ENCODE results near the gene RAB40B.
A peak's percentile ranks its signal among the peaks of the same experiment; 100 is the strongest.
"Not testable (repeated sequence)": the region's sequence is repeated elsewhere in the genome, so short reads cannot be mapped to it uniquely, and the experiment has no call there.

Gene RAB40B

DNA sequence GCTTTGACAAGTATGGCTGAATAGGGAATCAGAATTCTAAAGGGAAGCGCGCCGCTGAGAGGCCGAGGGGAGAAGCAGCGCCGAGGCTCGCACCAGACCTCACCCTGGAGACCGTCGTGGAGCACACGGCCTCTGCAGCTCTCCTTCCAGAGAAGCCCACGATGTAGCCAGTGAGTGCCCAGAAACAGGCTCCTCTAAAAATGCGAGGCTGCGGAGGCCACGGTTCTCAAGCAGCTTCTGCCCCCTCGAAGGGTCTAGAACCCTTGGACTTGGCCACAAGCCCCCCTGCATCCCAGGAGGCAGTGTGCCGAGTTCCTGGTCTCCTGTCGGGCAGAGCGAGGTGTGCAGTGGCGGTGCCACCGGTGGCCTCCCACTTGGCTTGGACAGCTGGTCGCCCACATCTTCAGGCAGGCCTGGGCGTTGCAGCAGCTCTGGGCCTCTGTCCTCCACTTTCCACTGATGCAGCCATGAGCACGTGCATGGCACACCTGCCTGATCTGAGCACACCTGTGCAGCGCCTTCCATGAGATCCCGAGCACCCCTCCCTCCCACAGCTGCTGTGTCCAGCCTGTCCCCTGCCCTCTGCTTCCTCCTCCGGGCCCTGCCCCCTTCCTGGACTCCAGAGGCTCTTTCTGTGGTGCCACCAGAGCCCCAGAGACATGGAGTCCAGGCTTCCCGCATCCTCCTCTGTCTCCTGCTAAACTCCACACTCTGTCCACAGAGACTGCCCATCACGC is 31.4 kb downstream of the RAB40B start:
- no peak for DNase-seq

DNA sequence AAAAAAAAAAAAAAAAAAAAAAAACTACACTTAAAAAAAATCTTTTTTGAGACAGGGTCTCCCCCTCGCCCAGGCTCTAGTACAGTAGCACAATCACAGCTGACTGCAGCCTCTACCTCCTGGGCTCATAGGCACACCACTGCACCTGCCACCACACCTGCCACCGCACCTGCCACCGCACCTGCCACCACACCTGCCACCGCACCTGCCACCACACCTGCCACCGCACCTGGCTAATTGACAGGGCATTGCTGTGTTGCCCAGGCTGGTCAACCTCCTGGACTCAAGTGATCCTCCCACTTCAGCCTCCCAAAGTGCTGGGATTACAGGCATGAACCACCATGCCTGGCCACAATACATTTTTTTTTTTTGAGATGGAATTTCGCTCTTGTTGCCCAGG is 32.6 kb downstream of the RAB40B start:
- DNase-seq, result peak; percentile 27

DNA sequence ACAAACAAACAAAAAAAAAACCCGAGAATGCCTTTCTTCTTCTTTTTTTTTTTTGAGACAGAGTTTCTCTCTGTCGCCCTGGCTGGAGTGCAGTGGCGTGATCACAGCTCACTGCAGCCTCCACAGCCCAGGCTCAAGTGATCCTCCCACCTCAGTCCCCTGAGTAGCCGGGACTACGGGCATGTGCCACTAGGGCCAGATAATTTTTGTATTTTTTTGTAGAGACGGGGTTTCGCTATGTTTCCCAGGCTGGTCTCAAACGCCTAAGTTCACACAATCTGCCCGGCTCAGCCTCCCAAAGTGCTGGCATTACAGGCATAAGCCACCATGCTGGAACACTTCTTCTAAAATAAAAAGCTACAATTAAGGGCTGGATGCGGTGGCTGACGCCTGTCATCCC is 33.3 kb downstream of the RAB40B start:
- DNase-seq, result no peak

DNA sequence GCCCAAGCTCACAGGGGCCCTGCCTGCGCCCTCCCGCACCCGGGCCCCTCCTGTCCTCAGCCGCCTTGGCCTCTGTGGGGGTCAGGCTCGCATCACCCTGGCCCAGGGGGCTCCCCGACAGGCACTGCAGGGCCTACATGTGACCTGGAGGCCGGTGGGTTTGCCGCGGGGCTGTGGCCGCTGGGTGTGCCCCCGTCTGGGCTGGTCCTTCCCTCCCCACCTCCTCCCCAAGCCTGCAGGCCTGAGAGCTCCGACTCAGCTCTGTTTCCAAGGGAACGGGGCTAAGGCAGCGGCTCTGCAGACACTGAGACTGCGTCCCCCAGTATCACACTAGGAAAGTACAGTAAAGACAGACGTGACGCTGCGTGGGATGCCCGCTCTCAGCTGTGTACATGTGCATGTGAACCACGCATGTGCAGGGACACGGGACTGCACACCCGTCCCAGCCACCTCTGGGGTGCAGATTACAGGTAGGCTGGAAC is 33.8 kb downstream of the RAB40B start:
- no peak for DNase-seq

DNA sequence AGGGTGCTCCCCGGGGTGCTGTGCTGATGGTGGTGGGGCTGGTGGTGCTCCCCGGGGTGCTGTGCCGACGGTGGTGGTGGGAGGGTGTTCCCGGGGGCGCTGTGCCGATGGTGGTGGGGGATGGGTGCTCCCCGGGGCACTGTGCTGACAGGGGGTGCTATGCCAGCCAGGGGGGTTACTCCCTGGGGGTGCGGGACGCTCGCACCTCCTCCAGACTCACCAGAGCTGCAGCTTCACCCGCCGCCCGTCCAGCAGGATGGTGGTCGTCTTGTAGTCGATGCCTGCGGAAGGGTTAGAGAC is 34.3 kb downstream of the RAB40B start:
- no peak for DNase-seq

DNA sequence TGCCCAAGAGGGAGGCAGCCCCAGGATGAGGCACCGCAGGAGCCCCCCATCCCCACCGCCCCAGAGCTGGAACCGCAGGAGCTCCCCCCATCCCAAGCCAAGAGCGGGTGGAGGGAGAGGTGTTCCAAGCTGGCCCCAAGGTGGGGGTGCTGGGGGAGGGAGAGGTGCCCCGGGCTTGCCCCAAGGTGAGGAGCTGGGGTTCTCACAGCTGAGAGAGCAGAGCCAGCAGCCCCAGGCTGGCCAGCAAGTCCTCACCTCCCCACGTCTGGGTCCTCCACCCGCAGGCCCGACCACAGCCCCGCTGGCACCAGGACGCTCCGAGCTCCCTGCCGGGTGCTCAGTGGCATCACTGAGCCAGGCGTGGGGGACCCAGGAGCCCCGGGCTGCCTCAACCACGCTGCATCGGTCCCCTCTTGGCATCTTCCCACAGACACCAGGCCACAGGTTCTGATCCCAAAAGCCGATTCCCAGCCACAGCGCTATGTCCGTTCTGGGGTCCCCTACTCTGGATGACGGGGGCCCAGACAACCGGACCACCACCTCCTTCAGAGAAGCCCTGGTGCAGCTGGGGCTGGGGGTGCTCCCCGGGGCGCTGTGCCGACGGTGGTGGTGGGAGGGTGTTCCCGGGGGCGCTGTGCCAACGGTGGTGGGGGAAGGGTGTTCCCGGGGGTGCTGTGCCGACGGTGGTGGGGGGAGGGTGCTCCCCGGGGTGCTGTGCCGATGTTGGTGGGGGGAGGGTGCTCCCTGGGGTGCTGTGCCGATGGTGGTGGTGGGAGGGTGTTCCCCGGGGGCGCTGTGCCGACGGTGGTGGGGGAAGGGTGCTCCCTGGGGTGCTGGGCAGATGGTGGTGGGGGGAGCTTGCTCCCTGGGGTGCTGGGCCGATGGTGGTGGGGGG is 34.9 kb downstream of the RAB40B start:
- no peak for DNase-seq

DNA sequence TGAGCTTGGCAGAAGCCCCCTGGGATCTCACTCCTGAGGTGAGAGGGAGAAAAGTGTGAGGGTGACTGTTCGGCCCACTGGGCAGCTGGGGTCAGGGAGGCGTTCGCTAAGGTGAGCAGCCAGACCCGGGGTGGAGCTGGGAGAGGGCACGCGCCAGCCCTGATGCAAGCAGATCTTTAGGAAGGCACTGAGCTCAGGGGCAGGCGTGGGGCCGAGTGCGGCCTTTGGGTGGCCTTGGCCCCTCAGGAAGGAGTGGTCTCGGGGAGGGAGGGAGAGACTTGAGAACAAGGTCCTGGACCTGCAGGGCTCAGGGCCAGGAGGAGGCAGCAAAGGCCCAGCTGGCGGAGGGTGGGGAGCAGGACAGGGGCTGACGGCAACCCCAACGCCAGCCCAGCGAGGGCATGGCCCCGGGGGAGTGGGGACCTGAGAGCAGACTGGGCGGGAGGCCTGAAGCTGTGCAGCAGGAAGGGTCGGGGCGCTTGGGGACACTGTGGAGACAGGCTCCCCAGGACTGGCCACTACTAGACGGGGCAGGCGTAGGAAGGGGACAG is 35.7 kb downstream of the RAB40B start:
- DNase-seq, result no peak

DNA sequence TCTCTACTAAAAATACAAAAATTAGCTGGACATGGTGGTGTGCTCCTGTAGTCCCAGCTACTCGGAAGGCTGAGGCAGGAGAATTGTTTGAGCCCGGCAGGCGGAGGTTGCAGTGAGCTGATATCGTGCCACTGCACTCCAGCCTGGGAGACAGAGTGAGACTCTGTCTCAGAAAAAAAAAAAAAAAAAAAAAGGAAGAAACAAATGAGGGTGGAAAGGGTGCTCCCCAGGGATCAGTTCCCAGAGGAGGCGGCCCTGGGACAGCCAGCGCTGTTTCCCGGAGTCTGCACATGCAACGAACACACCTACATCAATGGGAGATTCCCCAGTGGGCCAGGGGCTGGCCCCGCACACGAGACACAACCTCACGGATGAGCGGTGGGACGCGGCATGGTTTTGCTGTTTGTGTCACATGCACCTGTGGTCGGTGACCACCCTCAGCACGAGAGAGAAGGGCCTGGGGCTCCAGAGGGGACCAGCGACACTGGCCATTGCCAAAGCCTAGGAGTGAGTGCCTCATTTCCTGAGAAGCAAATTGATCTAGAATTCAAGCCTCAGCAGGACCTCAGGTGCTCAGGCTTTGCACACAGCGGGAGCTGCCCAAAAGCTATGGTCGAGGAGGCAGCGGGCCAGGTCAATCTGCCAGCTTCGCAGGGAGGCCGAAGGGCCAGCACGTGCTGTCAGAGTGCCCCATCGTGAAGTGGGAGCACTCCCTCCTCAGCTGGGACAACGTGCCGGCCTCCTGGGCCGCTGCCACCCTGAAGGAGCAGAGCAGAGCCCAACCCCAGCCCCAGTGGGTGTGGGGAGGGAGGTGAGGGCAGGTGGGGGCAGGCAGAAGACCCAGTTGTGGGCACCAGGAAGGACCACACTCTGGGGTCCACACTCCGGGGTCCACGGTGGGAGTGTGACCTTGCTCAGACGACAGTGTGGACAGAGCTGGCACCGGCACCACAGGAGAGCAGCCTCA is 36.5 kb downstream of the RAB40B start:
- DNase-seq, result no peak

DNA sequence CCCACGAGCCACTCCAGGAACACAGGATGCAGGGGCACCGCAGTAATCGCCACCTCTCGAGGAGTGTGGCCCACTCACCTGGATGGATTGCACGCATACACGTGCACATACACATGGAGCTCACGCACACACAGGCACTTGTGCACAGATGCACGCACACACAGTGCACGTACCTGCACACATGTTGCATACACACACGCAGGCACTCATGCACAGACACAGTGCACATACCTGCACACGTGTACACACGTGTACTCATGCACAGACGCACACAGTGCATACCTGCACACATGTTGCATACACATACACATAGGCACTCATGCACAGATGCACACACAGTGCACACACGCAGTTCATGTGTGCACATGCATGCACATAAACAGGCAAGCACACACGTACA is 38.6 kb downstream of the RAB40B start:
- no peak for DNase-seq

DNA sequence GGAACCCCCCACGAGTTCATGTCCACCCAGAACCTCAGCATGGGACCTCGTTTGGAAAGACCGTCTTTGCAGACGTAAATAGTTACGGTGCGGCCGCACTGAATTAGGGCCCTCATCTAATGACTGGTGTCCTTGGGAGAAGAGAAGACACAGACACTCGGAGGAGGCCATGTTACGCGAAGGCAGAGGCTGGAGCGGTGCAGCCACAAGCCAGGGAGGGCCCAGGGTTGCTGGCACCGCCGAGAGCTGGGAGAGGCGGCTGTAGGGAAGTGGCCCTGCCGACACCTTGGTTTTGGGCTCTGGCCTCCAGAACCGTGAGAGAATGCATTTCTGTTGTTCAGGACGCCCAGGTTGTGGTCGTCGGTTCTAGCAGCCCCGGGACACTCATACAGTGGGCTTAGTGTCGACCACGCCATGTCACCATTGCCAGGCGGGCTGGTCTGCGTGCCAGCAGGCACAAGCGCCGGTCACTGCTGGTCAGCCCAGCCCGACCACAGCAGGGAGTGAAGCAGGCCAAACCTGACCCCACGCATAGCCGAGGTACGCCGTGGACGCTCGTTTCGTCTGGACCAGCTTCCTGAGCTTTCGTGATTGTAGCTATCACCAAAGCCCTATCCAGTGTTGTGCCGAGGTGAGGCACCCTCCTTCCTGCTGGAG is 39.6 kb downstream of the RAB40B start:
- DNase-seq, result no peak

DNA sequence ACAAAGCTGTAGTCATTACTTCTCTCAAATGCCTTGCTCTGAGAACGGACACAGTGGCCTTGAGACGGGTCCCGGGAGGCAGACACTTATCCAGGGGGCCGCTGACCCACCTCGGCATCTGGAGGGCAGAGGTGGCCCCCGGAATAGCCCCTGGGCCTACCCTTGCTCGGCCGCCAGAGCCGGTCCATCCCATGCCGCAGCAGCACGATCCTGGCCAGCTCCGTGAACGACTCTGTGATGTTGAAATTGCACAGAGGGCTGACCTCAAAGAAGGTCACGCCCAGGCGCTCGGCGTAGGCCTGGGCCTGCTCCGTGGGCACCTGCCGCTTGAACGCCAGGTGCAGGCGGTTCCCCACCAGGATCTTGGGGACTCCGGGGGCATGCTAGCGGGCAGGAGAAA is 40.2 kb downstream of the RAB40B start:
- no peak for DNase-seq

DNA sequence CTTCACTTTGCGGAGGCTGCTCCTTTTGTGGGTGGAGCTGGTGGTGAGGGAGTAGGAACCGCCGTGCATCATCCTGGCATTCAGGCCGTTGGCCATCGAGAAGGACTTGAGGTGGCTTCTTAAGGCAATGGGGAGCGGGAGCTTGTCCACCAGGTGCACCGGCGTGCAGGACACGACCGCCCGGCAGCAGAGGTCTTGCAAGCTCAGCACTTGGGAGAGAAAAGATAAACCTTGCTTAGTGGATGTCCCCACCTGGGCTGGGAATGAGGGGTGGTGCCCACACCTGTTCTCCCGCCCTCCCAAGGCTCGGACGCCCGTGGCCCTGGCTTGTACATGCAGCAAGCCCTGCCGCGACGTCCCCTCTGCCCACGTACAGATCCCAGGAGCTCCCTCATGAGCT is 40.6 kb downstream of the RAB40B start:
- no peak for DNase-seq

DNA sequence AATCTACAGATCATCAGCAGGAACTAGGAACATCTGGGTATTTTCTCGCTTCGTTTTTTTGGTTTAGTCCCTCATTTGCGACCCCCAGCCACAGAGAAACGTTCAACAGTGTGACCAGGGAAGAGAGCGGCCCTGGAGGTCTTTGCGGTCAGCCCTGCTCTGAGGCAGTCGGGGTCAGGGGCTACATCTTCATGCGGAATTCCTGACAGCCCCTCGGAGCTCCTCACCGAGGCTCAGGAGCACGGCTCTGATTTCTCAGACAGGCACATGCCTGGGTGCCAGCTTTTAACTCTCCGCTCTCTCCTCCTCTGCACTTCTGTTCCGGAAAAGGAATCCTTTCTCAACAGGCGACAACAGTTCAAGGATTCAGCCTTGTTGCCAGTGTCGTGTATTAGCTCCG is 42.2 kb downstream of the RAB40B start:
- no peak for DNase-seq

DNA sequence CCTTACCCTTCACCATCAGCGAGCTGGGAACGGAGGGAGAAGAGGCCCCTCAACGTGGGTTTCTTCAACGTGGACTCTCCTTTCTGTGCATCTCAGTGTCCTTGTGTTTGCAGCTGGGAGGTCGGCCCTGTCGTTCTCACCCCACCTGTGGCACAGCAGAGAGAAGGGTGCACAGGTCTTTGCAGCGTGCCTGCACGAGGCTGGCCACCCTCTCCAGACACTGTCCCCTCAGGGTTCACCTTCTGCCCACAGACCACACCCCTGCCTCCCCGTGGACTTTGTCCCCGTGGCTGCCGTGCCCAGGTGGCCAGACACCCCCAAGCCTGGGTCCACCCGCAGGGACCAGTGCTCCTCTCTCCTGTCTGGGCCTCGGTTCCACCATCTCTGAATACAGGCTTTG is 43.0 kb downstream of the RAB40B start:
- no peak for DNase-seq

DNA sequence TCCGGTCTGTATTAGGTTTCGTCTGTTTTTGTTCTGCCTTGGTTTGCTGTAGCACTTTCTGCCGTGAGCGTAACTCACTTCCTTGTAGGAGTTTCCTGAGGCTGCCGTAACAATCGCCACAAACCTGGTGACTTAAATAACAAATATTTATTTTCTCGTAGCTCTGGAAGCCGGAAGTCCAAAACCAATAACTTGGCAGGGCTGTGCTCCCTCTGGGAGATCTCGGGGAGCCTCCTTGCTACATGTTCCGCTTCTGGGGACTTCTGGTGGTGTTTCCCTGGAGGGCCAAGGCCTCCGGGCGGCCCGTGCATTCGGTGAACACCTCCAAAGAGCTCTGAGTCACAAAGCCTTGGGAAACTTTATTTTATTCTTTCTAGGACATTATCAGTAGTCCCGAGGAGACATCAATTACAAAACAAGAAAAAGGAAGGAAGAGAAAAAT is 43.4 kb downstream of the RAB40B start:
- no peak for DNase-seq

DNA sequence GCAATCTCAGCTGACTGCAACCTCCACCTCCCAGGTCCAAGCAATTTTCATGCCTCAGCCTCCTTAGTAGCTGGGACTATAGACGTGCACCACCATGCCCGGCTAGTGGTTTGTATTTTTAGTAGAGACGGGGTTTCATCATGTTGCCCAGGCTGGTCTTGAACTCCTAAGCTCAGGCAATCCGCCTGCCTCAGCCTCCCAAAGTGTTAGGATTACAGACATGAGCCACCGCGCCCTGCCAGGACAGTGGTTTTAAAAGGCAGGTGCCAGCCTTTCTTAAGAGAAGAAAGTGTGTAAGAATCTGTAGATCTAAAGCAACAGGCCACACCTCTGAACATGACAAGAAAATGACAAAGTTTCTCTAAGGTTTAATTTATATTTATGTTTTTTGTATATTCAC is 43.9 kb downstream of the RAB40B start:
- DNase-seq, result not testable (repeated sequence)

DNA sequence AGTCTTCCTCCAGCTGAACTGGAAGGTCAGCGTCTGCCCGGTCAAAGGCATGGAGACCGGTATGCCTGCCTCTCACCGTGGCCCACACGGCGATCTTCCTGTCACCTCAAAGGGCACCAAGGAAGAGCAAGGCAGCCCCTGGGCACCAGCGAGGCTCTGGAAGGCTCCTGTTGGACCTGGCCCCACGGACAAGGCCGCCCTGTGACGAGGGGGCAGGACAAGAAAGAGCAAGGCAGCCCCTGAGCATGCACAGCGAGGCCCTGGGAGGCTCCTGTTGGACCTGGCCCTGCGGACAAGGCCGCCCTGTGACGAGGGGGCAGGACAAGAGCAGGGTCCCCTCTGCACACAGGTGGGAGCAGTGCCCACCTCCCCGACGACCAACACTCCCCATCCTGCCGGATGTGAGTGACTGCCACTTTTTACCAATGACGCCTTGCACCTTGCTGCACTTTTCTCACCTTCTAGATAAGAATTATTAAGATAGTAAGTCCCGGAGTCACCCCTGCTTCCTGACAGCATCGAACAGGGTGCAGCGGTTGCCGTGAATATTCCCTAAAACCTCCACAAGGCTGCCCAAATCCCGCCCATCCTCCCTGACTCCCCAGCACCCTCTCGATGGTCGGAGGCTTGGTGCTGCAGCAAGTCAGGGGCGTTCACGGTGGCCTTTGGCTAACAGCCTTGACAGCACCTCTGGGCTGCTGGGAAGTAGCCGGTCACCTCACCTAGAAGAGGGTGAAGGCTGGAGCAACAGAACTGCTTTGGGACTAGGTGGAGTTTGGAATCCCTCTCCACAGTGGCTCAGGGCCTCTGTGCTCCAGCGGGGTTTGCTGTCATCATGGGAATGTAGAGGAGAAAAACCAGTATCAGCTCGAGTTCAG is 44.6 kb downstream of the RAB40B start:
- DNase-seq, result no peak

DNA sequence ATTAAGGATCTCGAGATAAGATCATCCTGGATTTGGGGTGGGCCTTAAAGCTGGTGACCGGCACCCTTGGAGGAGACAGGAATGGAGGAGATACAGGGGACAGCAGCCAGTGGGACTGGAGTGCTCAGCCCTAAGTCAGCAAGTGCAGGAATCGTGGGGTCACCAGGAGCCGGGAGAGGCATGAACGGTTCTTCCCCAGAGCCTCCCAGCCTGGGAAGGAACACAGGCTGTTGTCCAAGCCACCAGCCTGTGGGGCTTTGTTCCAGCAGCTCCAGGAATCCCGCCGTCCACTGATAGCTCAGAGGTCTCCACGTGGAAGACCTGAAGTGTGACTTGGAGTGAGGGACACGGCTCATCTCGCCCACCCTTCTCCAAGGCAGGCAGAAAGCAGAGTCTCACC is 47.8 kb downstream of the RAB40B start:
- DNase-seq, result no peak

DNA sequence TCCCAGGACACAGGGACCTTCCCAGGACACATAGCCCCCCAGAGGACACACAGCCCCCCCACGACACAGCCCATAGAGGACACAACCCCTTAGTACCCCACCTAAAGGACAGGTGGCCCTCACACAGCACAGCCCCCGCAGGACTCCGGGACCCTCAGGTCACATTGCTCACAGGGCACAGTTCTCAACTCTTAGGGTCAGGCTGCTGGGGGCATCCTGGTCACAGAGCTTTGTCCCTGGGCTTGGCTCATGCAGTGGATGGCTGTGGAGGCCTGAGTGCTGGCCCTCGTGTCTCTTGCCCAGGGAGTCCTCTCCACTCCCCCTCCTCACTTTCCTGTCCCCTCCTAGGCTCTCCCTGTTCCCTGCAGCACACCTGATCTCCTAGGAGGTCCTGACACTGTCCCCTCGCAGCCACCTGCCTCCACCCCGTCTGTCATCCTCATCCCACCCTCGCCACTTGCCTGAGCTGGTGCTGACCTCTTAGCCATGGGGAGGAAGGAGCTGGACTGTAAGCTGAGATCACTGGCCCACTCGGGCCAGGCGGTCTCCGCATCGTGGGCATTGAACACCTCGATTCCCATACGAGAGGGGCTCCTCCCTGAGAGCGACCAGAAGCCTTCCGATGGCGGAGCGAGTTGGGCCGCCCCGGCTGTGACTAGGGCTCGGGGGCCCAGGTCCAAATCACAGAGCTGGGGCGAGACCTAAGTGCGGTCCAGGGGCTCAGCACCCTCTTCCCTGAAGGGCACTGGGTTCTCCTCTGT is 48.8 kb downstream of the RAB40B start:
- no peak for DNase-seq

DNA sequence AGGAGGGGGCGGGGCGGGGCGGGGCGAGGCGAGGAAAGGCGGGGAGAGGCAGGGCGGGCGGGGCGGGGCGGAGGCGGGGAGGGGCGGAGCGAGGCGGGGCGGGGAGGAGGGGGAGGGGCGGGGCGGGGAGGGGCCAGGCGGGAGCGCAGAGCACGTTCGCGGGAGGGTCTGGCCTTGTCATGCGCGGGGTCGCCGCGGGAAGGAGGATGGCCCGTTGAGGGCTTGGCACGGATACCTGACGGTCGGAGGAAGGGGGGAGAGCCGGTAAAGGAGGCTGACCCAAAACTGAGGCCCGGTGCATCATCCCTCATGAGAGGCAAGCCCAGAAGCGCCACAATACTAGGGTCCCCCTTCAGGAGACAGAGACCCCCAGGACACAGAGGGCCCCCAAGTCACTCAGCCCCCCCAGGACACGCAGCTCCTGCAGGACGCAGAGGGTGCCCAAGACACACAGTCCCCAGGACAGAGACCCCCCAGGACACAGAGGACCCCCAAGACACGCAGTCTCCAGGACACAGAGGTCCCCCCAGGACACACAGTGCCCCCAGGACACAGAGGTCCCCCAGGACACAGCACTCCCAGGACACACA is 49.7 kb downstream of the RAB40B start:
- DNase-seq, result peak; percentile 46

Data from NCI-H2171 treated with DMSO at 0.1 percent for 48 hours (cell line).